Muscle layer of colon (tissue), 2 donors: ENCODE measurements around the gene SRSF12.

Source experiments
- H3K27ac ChIP-seq: one replicate; pipeline ENCODE4 v1.7.0; 2013; ENCODE audit warnings: low read depth, mild to moderate bottlenecking, low read length, moderate library complexity
- H3K27me3 ChIP-seq, 2 donors: one replicate each; pipeline ENCODE4 v1.7.0; 2013; ENCODE audit warnings: low read length in 2 of 2, mild to moderate bottlenecking in 2 of 2; ENCODE audit not compliant: insufficient read depth in 2 of 2, control insufficient read depth in 1 of 2
- H3K36me3 ChIP-seq: one replicate; pipeline ENCODE4 v1.7.0; 2013; ENCODE audit warnings: mild to moderate bottlenecking, low read length; ENCODE audit not compliant: insufficient read depth
- H3K4me1 ChIP-seq: one replicate; pipeline ENCODE4 v1.7.0; 2013; ENCODE audit warnings: mild to moderate bottlenecking, low read length; ENCODE audit not compliant: insufficient read depth
- H3K4me3 ChIP-seq, 2 donors: one replicate each; pipeline ENCODE4 v1.7.0; 2013; ENCODE audit warnings: low read length in 2 of 2, low read depth in 1 of 2, mild to moderate bottlenecking in 1 of 2, moderate library complexity in 1 of 2
- H3K9ac ChIP-seq: one replicate; pipeline ENCODE4 v1.7.0; 2013; ENCODE audit warnings: low read length
- H3K9me3 ChIP-seq: one replicate; pipeline ENCODE4 v1.7.0; 2013; ENCODE audit warnings: mild to moderate bottlenecking, low read length
- donor health status: abdominal sarcoma.
- donor health status: Adenocarcinoma of cecum.

Gene SRSF12

DNA sequence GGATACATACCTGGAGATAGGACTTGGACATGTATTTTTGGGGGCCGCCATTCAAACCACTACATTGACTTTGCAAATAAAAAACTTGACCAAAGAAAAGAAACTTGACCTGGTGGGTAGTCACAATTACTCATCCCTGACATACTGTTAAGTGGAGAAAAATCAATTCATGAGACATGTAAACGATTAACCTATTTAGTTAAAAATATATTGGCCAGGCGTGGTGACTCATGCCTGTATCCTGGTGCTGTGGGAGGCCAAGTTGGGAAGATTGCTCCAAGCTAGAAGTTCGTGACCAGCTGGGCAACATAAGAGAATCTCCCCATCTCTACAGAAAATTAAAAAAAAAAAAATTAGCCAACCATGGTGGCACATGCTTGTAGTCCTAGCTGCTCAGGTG, 2.5 kb upstream of the SRSF12 start:
- no peak overlapping the region for H3K27ac ChIP-seq

DNA sequence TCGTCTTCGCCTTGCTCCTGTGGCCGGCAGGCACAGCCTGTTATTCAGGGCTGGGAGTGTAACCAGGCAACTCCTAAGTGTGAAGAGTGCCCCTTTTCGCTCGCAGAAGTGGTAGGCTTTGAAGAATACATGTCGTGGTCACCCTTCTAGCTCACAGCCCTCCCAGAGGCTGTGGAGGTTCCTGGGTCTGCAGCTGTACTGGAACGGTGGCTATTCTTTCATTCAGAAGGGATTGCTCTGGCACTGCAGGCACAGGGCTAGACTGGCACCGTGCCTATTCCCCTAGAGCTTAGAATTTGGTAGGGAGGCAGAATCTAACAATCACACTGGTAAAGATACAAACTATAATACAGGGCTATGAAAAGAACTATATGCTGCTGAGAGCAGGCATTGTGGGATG, 1.1 kb upstream of the SRSF12 start:
- Histone ChIP-seq H3K4me3 (no peak overlapping the region), H3K27ac (no peak overlapping the region)

More for the DNA sequence above, 2.5 kb upstream of the SRSF12 start:
- Histone ChIP-seq H3K36me3 (no peaks in the 10 kb centered on the region), H3K9me3 (no peaks in the 10 kb centered on the region), H3K27me3 (no peaks in the 10 kb centered on the region), H3K4me3 (no peak overlapping the region), H3K9ac (no peak overlapping the region), H3K4me1 (peaks cover 4% of the 10 kb centered on the region)

DNA sequence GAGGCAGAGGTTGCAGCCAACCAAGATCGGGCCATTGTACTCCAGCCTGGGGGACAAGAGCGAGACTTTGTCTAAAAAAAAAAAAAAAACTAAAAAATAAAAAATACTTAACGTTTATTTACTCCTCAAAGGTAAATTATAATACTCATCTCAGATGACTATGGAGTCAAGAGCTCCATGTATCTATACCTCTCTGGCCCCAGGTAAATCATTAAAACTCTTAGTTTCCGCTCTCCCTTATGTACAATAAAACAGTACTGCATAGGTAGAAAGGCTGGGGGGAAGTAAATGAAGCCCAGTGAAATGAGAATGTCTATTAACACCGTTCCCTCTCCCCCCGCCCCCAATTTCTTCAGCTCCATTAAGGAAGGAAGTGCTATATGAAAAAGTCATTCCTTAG, 1.2 kb downstream of the SRSF12 start:
- no peaks in the 10 kb centered on the region for H3K27me3 ChIP-seq
- no peak overlapping the region for H3K27ac ChIP-seq
- H3K4me3 ChIP-seq: peak overlapping the region in 1 of 2 donors; percentile 62
- no peaks in the 10 kb centered on the region for H3K9me3 ChIP-seq
- H3K36me3 ChIP-seq: no peaks in the 10 kb centered on the region
- no peak overlapping the region for H3K9ac ChIP-seq
- H3K4me1 ChIP-seq: peaks cover 4% of the 10 kb centered on the region

More for the DNA sequence above, 1.1 kb upstream of the SRSF12 start:
- Histone ChIP-seq H3K36me3 (no peaks in the 10 kb centered on the region), H3K9ac (no peak overlapping the region), H3K27me3 (no peaks in the 10 kb centered on the region), H3K9me3 (no peaks in the 10 kb centered on the region), H3K4me1 (peaks cover 4% of the 10 kb centered on the region)

GRCh38 chr6:89111933-89112332, 5.9 kb downstream of the SRSF12 start:
- H3K27me3 ChIP-seq: no peaks in the 10 kb centered on the region
- H3K4me3 ChIP-seq: no peak overlapping the region
- no peaks in the 10 kb centered on the region for H3K9me3 ChIP-seq
- no peak overlapping the region for H3K27ac ChIP-seq
- H3K9ac ChIP-seq: no peak overlapping the region
- no peaks in the 10 kb centered on the region for H3K36me3 ChIP-seq
- peaks cover 3% of the 10 kb centered on the region for H3K4me1 ChIP-seq

DNA sequence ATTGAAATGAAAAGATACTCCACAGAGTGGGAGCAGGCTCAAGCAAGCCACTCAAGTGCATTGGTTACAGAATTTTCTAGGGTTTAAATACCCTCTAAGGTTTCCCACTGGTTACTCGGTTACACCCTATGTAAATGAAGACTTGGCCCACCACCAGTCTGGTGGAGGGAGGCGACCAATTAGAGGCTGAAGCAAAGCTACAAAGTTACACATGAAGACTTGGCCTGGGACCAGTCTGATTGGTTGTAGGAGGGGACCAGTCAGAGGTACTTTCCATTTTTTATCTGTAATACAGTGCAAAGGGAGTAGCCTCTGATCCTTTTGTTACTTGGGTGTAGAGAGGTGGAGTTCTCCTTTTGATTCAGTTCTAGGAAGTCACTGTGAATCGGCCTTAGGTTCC, 7.6 kb downstream of the SRSF12 start:
- Histone ChIP-seq H3K9me3 (no peaks in the 10 kb centered on the region), H3K36me3 (no peaks in the 10 kb centered on the region), H3K4me3 (no peak overlapping the region), H3K27ac (no peak overlapping the region), H3K4me1 (no peaks in the 10 kb centered on the region), H3K27me3 (no peaks in the 10 kb centered on the region), H3K9ac (no peak overlapping the region)

GRCh38 chr6:89100114-89100513, 17.8 kb downstream of the SRSF12 start:
- no peak overlapping the region for H3K27ac ChIP-seq

GRCh38 chr6:89098461-89098860, 19.4 kb downstream of the SRSF12 start:
- Histone ChIP-seq H3K4me1 (no peaks in the 10 kb centered on the region), H3K27me3 (no peaks in the 10 kb centered on the region), H3K9ac (no peak overlapping the region), H3K36me3 (no peaks in the 10 kb centered on the region), H3K4me3 (no peak overlapping the region), H3K9me3 (no peaks in the 10 kb centered on the region), H3K27ac (no peak overlapping the region)

More at GRCh38 chr6:89100114-89100513, 17.8 kb downstream of the SRSF12 start:
- H3K9me3 ChIP-seq: no peaks in the 10 kb centered on the region
- no peak overlapping the region for H3K9ac ChIP-seq
- no peaks in the 10 kb centered on the region for H3K4me1 ChIP-seq
- no peaks in the 10 kb centered on the region for H3K36me3 ChIP-seq
- no peaks in the 10 kb centered on the region for H3K27me3 ChIP-seq
- no peak overlapping the region for H3K4me3 ChIP-seq

DNA sequence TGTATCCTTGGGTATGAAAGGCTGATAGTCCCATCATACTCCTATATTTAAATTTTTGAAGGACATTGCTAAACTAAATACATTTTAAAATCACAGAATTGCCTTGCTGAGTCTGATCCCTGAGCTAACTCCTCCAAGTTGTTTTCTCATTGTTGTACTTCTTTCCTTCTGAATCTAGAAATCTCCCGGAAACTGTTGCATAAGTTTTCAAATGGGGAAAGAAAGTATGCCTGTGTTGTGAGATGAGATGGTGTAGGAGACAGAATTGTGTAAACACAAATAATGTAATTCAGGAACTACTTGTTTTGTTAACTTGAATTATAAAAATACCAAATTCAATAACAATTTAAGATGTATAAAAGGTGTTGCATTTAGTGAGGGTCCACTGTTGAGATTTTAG, 30.0 kb downstream of the SRSF12 start:
- no peaks in the 10 kb centered on the region for H3K9me3 ChIP-seq
- H3K9ac ChIP-seq: no peak overlapping the region
- H3K4me3 ChIP-seq: no peak overlapping the region
- H3K36me3 ChIP-seq: peaks cover 22% of the 10 kb centered on the region
- H3K27ac ChIP-seq: no peak overlapping the region
- H3K4me1 ChIP-seq: peaks cover 35% of the 10 kb centered on the region
- no peaks in the 10 kb centered on the region for H3K27me3 ChIP-seq

GRCh38 chr6:89085409-89086205, 32.3 kb downstream of the SRSF12 start:
- no peak overlapping the region for H3K4me3 ChIP-seq
- no peaks in the 10 kb centered on the region for H3K27me3 ChIP-seq
- H3K27ac ChIP-seq: no peak overlapping the region

GRCh38 chr6:89084954-89085353, 32.9 kb downstream of the SRSF12 start:
- Histone ChIP-seq H3K4me1 (peaks cover 35% of the 10 kb centered on the region), H3K36me3 (peaks cover 22% of the 10 kb centered on the region), H3K9ac (no peak overlapping the region), H3K27ac (no peak overlapping the region), H3K4me3 (no peak overlapping the region), H3K9me3 (no peaks in the 10 kb centered on the region), H3K27me3 (no peaks in the 10 kb centered on the region)

More at GRCh38 chr6:89085409-89086205, 32.3 kb downstream of the SRSF12 start:
- H3K4me1 ChIP-seq: peaks cover 35% of the 10 kb centered on the region
- peaks cover 22% of the 10 kb centered on the region for H3K36me3 ChIP-seq
- H3K9me3 ChIP-seq: no peaks in the 10 kb centered on the region
- H3K9ac ChIP-seq: no peak overlapping the region

GRCh38 chr6:89084542-89084941, 33.3 kb downstream of the SRSF12 start:
- H3K4me1 ChIP-seq: peaks cover 35% of the 10 kb centered on the region
- H3K4me3 ChIP-seq: no peak overlapping the region
- no peak overlapping the region for H3K9ac ChIP-seq
- H3K9me3 ChIP-seq: no peaks in the 10 kb centered on the region
- peaks cover 22% of the 10 kb centered on the region for H3K36me3 ChIP-seq
- H3K27ac ChIP-seq: no peak overlapping the region
- no peaks in the 10 kb centered on the region for H3K27me3 ChIP-seq

DNA sequence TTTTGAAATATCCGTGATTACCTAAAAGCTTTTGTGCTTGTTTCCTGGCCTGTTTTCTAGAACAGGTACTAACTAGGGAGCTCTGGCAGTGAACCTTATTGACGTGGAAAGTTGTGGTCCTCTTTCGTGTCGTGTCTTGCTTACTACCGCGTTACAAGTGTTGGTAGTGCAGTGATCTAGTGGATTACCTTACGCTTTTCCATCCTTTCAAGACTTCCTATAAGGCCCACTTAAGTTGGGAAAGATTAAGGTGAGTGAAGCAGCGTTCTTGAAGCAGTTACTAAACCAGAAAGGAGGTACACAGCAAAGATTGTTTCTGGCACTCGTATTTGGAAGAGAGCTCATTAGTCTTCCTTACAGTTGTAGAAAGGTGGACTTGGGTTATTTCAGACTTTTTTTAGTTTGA, 35.4 kb downstream of the SRSF12 start:
- peaks cover 35% of the 10 kb centered on the region for H3K4me1 ChIP-seq
- H3K27me3 ChIP-seq: no peaks in the 10 kb centered on the region
- peaks cover 22% of the 10 kb centered on the region for H3K36me3 ChIP-seq
- H3K4me3 ChIP-seq: peak overlapping the region; percentile 51 to 78
- peak overlapping the region; percentile 67 for H3K27ac ChIP-seq
- H3K9me3 ChIP-seq: no peaks in the 10 kb centered on the region
- H3K9ac ChIP-seq: peak overlapping the region; percentile 91
